Esophagus squamous epithelium (tissue), 5 donors: Measurements from ENCODE around the gene UQCC3. TPM values are rescaled to one million over a fixed set of nuclear protein-coding genes. Genes with fewer than 3 reads are reported as not detected.

Source experiments
- DNase-seq: peaks from one replicate; lab custom pipeline; 2025; lab: John Stamatoyannopoulos, UW
- H3K27ac ChIP-seq, 4 donors: fragments of 200-600 bp; sonication (generic); one replicate each; pipeline ENCODE4 v1.5.1; 2016 to 2019; ENCODE audit warnings: mild to moderate bottlenecking in 1 of 4
- H3K27me3 ChIP-seq, 4 donors: fragments of 200-600 bp; sonication (generic); 1 replicate in 3 of 4; 2 replicates in 1 of 4; pipeline versions ENCODE4 v1.5.1 to v1.6.0; 2017 to 2021; ENCODE audit warnings: antibody characterized with exemption in 1 of 4
- H3K36me3 ChIP-seq, 3 donors: fragments of 200-600 bp; sonication (generic); one replicate each; pipeline ENCODE4 v1.5.1; 2016 to 2019
- H3K4me1 ChIP-seq, 3 donors: fragments of 200-600 bp; sonication (generic); one replicate each; pipeline ENCODE4 v1.5.1; 2017 to 2019
- H3K4me3 ChIP-seq, 4 donors: fragments of 200-600 bp; sonication (generic); 1 replicate in 3 of 4; 2 replicates in 1 of 4; pipeline ENCODE4 v1.5.1; 2016 to 2019; ENCODE audit warnings: mild to moderate bottlenecking in 2 of 4, moderate library complexity in 1 of 4
- H3K9me3 ChIP-seq, 3 donors: fragments of 200-600 bp; sonication (generic); one replicate each; pipeline ENCODE4 v1.5.1; 2016 to 2019
- CTCF ChIP-seq, 6 experiments: fragments of 450-650 bp in 4 of 6; fragments of 200-600 bp in 2 of 6; sonication (generic) in 2 of 6; IDR thresholded peaks; one replicate each; pipeline ENCODE4 v1.5.1; 2016 to 2019; ENCODE audit warnings: antibody characterized with exemption in 6 of 6, mild to moderate bottlenecking in 4 of 6, moderate library complexity in 4 of 6
- POLR2A ChIP-seq, 4 donors: fragments of 450-650 bp; IDR thresholded peaks; one replicate each; pipeline ENCODE4 v1.6.1; 2017; ENCODE audit warnings: antibody characterized with exemption in 4 of 4, mild to moderate bottlenecking in 4 of 4, moderate library complexity in 3 of 4
- WGBS, 2 donors: methylation state at CpG; one replicate each; pipeline ENCODE4 v1.1.5; 2018; 5-methylcytosine and 5-hydroxymethylcytosine counted together
- intact Hi-C: fragments of 100-400 bp; cut with DNase I; formaldehyde crosslinking; loops from one replicate; pipeline ENCODE4 v1.15.0; 2022
- total RNA-seq, 4 donors: library from RNA; depleted of rRNA; stranded (reverse); fragments of >200 nt; gene quantifications; one replicate each; pipeline ENCODE4 v1.1.0, GENCODE V29; 2016
- donor health status: DM: yes; HTN: yes; CAD: no.

Gene UQCC3
- total RNA-seq, 4 donors from 2014 or later: 10.5 to 17.2 (median 12.2) TPM

DNA sequence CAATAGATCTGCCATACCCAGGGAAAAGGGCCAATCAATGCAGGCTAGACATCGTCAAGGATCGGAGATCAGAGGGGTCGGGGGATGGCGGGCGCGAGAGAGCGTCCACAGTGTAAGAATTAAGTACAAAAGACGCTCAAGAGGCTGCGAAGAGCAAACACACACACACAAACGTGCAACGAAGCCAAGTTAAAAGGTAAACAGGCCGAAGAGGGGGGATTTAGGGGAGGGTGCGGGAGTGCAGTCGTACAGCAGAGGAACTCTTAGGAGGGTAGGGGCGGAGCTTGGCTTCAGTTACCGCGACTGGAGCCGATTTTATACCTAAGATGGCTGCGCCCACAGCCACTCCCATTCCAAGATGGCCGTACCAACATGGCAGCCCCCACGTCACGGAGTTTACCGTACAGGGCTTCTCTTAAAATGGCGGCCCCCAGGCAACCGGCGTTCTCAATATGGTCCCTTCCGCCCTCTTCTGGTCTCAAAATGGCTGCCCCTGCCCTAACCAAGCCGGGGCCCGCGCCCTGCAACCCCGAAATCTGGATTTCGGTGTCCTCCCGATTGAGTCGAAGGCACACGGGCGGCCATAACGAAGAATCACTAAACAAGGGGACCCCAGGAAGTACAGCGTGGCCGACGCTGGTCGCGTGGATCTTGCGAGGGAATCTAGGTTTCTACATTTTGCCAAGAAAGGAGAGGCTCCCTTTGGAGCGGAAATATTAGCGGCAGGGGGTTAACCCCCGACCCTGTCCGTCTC lies 38.0 kb downstream of the UQCC3 start:
- Histone ChIP-seq H3K27ac (peak overlapping the region; percentile 90 to 99 (median 95)), H3K4me1 (peaks cover 28 to 65% (median 33%) of the 10 kb centered on the region in 3 donors), H3K9me3 (no peaks in the 10 kb centered on the region), H3K4me3 (peak overlapping the region; percentile 36 to 68 (median 56)), H3K36me3 (peaks cover 0 to 44% (median 5%) of the 10 kb centered on the region in 3 donors), H3K27me3 (no peaks in the 10 kb centered on the region)
- TF ChIP-seq CTCF (IDR thresholded peaks at IDR 0.05): peak in 1 of 6 experiments; percentile 16
- TF ChIP-seq POLR2A (IDR thresholded peaks at IDR 0.05): peak in 3 of 4 donors; percentile 6 to 76 (median 33)
- intact Hi-C loops: no loop called here
- WGBS, 2 donors: 0 to 2% methylated on average over 30 to 33 of the region's 47 CpGs
- peak; percentile 94 for DNase-seq

DNA sequence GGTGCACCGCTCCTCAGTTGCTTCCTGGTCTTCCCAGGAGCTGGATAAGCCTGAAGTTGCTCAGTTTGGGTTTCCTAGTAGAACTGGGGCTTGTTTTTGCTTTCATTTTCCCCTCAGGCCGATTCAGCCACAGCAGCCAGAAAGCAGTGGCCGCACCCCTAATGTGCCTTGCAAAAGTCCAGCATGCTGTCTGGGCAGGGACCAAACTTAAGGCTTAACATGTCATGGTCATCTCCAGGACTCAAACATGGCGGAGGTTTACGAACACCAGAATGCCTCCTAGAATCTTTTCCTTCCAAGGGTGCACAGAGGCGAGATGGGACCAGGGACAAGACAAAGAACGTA lies 38.5 kb downstream of the UQCC3 start:
- intact Hi-C loops: no loop called here
- H3K27me3 ChIP-seq: no peaks in the 10 kb centered on the region
- peaks cover 4 to 49% (median 11%) of the 10 kb centered on the region in 3 donors for H3K36me3 ChIP-seq
- no peaks in the 10 kb centered on the region for H3K9me3 ChIP-seq
- 68 to 71% methylated on average over 5 of the region's 7 CpGs for WGBS, 2 donors
- peaks cover 28 to 60% (median 32%) of the 10 kb centered on the region in 3 donors for H3K4me1 ChIP-seq
- TF ChIP-seq POLR2A (IDR thresholded peaks at IDR 0.05) (no peak), CTCF (IDR thresholded peaks at IDR 0.05) (no peak)
- peak overlapping the region; percentile 36 to 68 (median 56) for H3K4me3 ChIP-seq
- no peak for DNase-seq
- H3K27ac ChIP-seq: peak overlapping the region; percentile 90 to 99 (median 95)

GRCh38 chr11:62712276-62712812 lies 40.9 kb downstream of the UQCC3 start:
- Histone ChIP-seq H3K4me3 (no peak overlapping the region), H3K36me3 (peaks cover 9 to 73% (median 29%) of the 10 kb centered on the region in 3 donors), H3K4me1 (peaks cover 13 to 52% (median 15%) of the 10 kb centered on the region in 3 donors), H3K27ac (no peak overlapping the region), H3K9me3 (no peaks in the 10 kb centered on the region), H3K27me3 (no peaks in the 10 kb centered on the region)
- DNase-seq: no peak
- intact Hi-C loops: no loop called here
- WGBS, 2 donors: 72 to 75% methylated on average over 6 of the region's 6 CpGs
- TF ChIP-seq CTCF (IDR thresholded peaks at IDR 0.05) (no peak), POLR2A (IDR thresholded peaks at IDR 0.05) (no peak)

- no peaks in the 10 kb centered on the region for H3K9me3 ChIP-seq
- H3K36me3 ChIP-seq: peaks cover 13 to 78% (median 33%) of the 10 kb centered on the region in 3 donors
- intact Hi-C loops: no loop called here
- H3K4me1 ChIP-seq: peaks cover 13 to 52% (median 15%) of the 10 kb centered on the region in 3 donors
- no peak for DNase-seq
- H3K27me3 ChIP-seq: no peaks in the 10 kb centered on the region
- no peak overlapping the region for H3K4me3 ChIP-seq
- 51 to 54% methylated on average over 3 of the region's 3 CpGs for WGBS, 2 donors
- no peak overlapping the region for H3K27ac ChIP-seq
- TF ChIP-seq CTCF (IDR thresholded peaks at IDR 0.05) (no peak), POLR2A (IDR thresholded peaks at IDR 0.05) (no peak)
Measured at GRCh38 chr11:62712861-62713260, 41.4 kb downstream of the UQCC3 start.

DNA sequence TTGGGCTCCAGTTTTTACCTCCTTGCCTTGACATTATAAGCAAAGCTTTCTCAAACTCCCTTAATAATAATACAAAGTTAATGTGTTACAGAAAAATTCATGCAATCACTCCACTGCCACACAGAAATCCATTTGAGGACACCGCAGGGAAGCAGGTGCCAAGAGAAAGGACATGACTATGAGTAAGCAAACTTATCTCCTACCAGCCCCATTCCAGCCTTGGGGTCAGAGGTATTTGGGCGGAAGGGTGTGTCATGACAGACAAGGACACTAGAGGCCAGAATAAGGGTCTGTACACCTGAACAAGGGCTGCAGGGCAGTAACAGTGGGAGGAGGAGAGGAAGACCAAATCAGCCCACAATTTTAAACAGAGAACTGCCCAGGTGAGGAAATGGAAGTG lies 41.9 kb downstream of the UQCC3 start:
- Histone ChIP-seq H3K36me3 (peaks cover 18 to 83% (median 33%) of the 10 kb centered on the region in 3 donors), H3K27ac (peak overlapping the region in 1 of 4 donors; percentile 14), H3K9me3 (no peaks in the 10 kb centered on the region), H3K4me1 (peaks cover 13 to 52% (median 13%) of the 10 kb centered on the region in 3 donors), H3K4me3 (no peak overlapping the region), H3K27me3 (no peaks in the 10 kb centered on the region)
- TF ChIP-seq POLR2A (IDR thresholded peaks at IDR 0.05) (no peak), CTCF (IDR thresholded peaks at IDR 0.05) (no peak)
- 68 to 73% methylated on average over 2 of the region's 2 CpGs for WGBS, 2 donors
- no peak for DNase-seq
- intact Hi-C loops: no loop called here
